Hepatic stellate cell (primary cell): Measurements from ENCODE around the gene SMYD5.

Source experiments
- DNase-seq: peaks from one replicate; pipeline ENCODE4 v3.0.0; 2011; ENCODE audit warnings: low spot score

Gene SMYD5

DNA sequence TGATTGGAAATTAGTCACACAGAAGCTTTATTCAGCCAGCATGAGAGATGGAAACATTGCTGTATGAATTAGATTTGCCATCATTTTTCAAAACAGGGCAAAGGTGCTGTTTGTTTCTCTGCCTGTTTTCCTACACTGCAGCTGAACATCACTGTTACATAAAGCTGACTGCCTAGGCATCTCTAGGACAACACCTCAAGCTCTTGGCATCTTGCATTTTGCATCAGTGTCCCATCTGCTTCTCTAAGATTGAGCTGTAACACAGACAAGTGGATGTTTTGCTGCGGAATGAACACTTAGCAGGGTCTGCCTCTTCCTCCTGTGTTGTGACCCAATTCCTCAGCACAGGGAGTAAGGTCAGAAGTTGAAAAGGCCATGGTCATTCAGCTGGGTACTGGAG is 24.9 kb downstream of the SMYD5 start:
- DNase-seq, result no peak

DNA sequence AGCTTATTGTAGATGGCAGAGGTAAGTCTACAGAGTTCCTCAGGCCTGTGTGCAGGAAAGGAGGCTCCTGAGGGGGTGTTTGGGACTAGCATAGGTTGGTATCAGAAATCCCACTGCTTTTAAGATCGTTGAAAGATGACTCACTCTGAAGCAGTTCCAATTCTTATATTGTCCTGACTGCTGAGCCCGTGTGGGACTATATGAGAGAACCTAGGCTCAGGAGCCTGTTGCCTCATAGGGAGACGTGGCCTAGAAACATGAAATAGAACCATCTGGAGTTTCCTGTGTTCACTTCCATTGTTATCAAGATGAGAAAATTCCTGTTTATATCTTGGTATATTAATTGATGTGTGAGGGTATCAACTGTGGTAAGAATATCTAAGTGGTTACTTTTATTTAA is 25.7 kb downstream of the SMYD5 start:
- DNase-seq, result no peak

DNA sequence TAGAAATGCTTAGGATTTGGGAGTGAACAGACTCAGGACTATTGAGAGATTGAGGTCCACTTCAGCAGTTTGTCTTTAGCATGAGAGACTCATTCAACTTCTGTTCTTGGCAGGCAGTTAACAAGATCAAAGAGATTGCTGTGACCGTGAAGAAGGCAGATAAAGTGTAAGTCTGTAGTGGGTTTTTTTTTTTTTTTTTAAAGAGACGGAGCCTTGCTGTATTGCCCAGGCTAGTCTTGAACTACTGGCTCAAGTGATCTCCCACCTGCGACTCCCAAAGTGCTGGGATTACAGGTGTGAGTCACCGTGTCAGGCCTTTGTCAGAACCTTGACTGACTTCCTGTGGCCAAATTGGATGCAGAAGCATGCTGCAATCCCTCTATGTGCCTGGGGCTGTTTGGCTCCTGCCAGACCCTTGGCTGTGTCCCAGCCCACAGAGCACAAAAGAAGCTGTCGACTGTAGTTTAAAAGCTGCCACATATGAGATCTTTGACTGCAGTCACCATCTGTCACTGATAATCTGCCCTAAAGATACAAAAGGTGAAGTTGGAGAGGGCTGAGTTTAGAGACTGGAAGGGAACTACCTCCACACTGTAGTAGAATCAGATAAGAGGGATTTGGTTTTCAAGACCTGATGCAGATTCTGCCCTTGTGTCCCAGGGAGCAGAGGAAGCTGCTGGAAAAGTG is 30.0 kb downstream of the SMYD5 start:
- no peak for DNase-seq

DNA sequence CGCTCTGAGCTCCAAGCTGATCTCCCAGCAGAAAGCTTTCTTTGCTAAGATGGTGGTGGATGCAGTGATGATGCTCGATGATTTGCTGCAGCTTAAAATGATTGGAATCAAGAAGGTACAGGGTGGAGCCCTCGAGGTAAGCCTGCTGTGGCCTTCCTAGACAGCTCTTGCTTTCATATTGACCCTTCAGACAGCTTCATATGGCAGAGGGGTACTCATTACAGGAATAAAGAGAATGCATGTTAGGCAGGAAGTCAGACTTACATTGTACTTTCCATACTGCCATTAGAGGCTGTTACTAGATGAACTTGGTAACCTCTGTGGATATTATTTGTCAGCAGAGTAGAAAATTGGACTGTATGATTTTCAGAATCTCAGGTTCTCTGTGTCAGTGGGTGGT is 30.5 kb downstream of the SMYD5 start:
- no peak for DNase-seq

DNA sequence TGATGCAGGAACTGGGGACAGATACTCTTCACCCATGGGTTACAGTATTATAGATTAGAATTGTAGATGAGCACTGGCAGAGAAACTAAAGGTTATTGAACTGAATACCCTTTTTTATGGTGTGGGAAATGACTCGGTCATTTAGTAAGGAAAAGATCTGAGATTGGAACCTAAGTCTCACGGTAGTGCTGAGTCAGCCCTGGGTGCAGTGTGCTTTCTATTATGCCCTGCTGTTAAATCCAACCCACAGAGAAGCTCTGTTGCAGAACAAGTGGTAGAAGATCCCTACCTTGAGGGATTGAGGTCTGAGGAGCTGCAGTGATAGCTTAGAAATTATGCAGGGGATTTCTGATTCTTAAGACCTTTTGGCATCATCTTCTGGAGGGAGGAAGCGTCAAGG is 32.8 kb downstream of the SMYD5 start:
- no peak for DNase-seq

DNA sequence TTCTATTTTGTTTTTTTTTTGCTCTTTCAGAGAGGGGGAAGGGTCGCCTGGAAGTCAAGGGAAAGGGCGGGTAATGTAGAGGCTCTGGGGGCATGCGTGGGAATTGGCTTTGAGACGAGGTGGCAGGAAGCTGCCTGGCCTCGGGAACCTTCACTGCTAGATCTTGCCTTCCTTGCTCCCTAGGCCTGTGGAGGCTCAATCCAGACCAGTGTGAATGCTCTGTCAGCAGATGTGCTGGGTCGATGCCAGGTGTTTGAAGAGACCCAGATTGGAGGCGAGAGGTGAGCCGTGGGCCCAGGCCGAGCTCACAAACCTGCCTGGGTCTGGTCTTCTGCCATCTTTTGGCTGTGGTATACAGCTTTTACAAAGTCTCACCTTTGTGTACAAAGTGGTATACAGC is 35.6 kb downstream of the SMYD5 start:
- no peak for DNase-seq

DNA sequence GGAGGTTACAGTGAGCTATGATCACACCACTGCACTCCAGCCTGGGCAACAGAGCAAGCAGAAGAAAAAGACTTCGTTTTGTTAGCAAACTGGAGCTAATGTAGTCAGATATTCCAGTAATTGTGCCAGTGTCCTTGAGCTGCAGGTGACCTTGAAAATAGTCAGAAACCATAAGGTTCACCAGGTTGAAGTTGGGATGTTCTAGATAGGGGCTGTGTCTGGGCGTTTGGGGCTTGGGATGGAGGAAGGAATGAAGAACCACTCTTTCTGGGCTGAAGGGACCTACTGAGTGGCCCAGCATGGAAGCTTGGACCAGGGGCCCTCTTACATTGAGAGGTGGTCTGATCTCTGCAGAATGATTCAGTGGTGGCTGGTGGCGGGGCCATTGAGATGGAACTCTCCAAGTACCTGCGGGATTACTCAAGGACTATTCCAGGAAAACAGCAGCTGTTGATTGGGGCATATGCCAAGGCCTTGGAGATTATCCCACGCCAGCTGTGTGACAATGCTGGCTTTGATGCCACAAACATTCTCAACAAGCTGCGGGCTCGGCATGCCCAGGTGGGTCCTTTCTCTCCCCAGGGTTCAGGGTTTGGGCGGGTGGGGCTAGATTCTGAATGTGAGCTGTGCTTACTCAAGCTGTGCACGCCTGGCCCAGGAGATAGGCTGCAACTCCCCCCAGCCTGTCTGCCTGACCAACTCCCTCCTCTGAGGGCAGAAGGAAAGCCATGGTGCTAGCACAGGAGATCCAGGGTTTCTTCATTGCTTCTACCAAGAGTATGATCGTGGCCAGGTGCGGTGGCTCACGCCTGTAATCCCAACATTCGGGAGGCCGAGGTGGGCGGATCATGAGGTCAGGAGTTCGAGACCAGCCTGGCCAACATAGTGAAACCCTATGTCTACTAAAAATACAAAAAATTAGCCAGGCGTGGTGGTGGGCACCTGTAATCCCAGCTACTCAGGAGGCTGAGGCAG is 37.1 kb downstream of the SMYD5 start:
- no peak for DNase-seq

DNA sequence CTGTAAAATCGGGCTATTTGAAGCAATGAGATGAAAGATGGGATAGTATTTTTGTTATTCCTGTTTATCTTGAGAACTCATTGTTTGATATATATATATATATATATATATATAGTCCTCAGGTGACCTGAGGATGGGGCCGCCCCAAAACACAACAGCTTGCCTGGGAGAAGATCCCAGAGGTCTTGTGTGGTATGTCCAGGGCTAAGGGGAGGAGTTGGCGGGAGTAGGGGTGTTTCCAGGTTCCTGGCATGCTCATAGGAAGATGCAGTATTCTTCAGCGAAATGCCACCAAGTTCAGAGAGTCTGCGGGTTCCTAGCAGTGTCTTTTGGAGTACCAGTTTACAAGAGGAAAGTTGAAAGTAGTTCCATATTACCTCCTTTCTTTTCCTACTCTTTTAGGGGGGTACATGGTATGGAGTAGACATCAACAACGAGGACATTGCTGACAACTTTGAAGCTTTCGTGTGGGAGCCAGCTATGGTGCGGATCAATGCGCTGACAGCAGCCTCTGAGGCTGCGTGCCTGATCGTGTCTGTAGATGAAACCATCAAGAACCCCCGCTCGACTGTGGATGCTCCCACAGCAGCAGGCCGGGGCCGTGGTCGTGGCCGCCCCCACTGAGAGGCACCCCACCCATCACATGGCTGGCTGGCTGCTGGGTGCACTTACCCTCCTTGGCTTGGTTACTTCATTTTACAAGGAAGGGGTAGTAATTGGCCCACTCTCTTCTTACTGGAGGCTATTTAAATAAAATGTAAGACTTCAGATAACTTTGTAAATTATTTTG is 38.4 kb downstream of the SMYD5 start:
- no peak for DNase-seq

DNA sequence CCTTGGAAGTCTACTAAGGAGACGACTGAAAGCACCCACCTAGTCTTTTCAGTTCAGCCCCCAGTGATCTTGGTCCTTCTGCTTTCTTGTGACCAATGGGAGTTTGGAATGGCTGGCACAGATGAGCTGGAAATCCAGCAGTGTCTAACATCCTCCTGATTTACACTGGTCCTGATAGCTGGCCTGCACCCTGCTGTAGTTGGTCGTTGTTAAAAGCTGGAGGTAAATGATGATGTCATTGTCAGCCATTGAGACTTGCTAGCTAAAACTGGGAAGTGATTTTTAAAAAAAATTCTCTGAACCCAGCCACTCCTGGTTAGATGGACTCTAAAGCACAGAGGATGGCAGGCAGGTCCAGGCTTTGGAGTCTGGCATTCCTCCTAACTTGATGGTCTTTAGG is 39.4 kb downstream of the SMYD5 start:
- no peak for DNase-seq

DNA sequence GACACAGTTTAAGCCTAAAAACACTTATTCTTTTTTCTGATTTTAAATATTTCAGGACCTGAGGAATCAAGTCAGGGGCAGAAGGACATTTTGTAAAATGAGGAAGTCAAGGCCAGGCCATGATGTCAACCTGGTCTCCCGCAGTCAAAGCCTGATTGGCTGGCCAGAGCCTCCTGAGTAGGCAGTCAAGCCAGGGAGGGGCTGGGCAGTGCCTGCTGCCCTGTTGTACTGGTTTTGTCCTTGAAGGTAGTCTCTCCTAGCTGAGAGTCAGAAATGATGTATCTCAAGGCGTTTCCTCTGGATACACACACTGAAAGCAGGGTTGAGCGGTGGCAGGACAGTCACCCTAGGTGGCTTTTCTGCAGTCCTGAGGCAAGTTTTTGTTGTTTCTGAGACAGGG is 39.9 kb downstream of the SMYD5 start:
- no peak for DNase-seq

DNA sequence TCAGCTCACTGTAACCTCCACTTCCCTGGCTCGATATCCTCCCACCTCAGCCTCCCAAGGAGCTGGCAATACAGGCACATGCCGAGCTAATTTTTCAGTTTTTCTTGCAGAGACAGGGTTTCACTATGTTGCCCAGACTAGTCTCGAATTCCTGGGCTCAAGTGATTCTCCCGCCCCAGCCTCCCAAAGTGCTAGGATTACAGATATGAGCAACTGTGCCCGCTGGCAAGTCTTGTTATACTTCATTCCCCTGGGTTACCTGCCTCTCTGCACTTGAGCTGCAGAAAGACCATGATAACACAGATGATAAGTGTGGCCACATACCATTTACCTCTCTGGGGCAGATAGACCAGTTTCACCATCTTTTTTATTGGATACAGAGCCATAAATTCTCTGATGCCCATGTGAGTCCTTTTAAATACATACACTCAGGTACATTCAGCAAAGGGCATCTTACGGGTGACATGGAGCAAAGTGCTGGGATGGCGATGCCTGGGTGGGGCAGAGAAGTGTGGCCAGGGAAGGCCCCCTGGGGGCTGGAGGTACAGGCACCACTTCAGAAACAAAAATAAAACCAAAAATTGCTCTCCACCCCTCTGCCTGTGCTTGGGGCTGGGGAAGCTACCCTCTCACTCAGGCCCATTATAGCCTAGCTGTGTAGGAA is 40.4 kb downstream of the SMYD5 start:
- DNase-seq, result no peak

DNA sequence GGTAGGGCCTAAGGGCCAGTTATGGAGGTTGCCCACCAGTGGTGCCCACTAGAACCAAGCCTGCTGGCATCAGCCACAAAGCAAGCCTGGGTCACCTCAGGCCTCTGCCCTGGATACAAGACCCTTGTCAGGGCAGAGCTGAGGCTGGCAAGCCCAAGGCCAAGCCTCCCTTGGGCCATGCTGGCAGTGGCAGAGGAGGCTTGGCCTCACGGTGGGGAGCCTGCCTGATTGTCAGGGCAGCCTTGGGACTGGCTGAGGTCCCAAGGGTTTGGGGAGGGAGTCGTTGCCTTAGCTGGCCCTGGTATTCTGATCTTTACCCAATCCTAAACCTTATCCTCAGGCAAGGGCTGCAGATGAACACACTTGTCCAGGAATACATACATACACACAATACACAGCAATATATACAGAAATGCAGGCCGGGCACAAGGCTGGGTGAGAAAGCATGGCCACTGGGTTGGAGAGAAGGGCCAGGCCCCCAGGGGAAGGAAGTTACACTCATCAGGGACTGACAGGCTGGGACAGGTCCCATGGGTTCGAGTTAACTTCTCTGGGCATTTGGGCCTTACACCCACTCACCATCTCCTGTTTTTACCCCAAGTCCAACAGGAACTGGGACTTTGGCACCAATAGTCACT is 41.1 kb downstream of the SMYD5 start:
- no peak for DNase-seq

DNA sequence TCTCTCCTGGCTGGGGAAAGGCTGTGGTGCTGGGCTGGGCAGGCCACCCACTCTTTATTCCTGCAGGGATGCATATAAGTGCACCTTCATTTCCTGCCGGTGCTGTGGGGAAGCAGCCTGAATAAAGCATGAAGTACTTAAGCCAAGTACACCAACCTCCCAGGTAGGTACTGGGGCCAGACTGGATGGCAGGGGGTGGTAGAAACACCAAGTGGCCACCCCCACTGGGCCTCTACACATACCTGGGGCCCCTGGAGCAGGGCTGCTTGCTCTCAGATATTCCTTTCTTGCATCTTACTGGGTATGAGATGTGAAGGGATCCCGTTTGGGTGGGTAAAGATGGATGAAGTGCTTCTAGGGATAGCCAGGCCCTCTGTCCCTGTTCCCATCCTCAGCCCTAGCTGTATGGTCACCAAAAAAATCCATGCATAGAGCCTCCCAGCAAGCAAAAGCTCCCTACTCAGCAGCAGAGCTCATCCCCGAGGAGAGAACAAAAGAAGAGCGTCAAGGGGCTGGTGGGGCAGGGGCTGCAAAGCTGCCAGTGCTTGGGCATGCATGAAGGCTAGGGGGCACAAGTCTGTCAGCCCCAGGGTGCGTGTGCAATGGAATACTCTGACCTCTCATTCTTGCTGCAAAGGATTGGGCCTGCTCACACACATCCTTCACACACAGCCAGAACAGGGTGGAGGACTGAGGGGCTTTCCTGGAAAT is 42.0 kb downstream of the SMYD5 start:
- no peak for DNase-seq

DNA sequence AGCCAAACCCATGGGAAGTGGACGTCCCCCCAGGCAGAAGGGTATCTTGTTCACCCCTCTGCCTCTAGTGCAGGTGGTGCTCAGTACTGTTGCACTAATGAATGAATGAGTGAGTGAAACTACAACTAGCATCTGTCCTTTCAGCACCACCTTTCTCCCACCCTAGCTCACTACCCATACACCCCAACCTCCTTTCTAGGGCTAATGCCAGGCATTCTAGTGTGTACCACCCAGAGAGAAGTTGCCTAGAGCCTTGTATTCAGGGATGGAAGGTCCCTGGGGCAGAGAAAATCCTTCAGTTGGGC is 42.5 kb downstream of the SMYD5 start:
- DNase-seq, result no peak

DNA sequence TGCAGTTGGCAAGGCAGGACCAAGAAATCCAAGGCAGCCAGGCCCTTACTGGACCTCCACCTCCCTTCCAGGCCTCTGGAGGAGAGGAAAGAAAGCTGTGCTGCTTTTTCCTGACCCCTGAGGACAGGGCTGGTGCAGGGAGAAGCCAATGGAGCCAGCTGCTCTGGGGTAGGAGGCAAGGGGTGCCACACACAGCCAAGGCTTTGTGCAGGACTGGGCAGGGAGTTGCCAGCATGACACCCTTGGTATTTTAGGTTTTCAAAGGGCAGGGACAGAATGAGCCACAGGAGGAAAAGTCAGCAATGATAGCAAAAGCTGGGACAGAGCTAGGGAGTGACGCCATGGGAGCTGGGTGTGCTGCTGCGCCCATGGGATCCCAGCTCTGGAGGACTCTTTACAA is 43.0 kb downstream of the SMYD5 start:
- DNase-seq, result no peak

DNA sequence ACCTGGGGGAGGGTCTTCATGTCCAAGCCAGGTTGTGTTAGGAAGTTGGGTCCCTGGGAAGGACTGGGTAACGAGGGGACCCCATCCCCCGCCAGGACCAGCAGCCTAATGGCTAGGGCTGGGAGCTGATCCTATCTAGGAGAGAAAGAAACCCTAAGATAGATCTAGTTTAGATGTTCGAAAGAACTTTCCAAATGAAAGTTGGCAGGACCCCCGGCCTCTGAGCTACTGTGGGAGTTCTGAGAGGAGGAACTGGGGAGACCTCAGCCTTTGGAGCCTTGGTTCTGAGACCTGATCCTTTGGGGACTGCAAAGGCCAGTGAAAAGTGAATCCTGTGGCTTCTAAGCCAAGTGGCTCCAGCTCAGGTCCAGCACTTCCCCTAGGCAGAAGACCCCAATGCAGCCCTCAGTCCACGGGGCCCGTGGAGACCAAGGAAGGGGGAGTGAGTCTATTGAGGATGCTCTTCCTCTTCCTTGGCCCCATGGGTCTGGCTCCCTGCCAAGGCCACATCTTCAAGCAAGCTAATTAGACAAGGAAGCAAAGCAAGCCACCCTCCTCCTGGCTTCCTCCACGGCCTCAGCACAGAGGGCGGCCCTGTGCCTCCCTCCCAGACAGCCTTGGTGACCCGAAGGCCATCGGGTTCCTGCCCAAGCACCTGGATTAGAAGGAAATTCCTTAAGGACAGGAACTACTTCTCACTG is 43.5 kb downstream of the SMYD5 start:
- no peak for DNase-seq

DNA sequence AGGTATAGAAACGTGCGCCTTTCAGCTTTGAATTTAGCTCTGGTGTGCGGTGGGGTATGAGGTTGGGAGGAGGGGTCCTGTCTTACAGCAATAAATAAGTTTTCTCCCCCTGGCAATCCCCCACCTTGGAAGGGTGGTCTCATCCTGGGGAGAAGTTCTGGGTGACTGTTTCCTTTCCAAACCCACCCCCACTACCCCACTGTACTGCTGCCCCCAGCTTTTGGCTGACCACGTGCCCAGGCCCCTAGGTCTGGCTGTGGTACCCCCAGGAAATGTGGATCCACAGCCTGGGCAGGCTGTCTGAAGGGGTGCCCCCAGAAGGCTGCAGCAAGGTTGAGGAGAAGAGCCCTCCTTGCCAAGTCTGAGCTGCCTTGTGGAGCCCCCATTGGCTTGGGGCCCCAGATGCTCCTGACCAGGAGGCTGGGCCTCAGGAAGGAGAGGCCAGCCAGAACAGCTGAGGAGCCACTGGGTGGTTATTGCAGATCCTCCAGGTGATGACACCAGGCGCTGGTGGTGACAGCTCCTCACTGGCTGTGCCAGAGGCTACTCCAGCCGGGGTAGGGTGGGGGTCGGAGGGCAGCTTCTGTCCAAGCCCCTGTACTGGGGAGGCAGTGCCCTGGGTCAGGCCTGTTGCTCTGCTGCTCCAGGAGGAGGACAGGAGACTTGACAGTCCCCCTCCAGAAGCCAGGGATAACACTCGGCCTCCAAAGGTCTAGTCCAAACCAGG is 44.3 kb downstream of the SMYD5 start:
- no peak for DNase-seq

DNA sequence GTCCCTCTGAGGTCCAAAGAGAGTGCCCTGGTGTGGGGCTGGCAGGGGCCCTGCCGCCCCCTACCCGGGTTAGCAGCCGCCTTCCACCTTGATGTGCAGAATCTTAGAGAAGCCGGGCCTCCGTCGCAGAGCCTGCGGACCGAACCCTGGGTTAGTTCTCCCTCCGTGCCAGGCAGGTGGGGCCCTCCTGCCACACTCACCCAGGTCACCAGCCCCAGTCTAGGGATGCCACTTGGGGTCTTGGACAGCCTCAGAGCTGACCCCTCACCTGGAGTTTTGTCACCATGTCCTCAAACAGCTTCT is 44.8 kb downstream of the SMYD5 start:
- DNase-seq, result no peak

DNA sequence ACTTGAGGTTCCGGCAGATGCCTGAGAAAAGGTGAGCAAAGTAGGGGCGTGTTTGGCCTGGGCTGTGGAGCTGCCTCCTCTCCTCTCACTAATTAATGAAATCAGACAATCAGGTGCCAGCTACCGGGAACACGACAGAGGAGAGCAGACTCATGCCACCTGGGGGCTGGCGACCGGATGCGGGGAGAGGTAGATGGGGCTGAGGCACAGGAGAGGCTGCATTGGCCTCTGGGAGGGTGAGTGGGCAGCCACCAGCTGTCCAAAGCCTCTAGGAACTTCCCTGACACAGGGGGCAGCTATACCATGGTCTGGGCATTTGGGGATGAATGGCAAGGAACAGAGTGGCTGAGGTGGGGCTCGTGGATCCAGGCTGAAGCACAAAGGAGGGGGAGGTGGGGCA is 45.2 kb downstream of the SMYD5 start:
- DNase-seq, result no peak

DNA sequence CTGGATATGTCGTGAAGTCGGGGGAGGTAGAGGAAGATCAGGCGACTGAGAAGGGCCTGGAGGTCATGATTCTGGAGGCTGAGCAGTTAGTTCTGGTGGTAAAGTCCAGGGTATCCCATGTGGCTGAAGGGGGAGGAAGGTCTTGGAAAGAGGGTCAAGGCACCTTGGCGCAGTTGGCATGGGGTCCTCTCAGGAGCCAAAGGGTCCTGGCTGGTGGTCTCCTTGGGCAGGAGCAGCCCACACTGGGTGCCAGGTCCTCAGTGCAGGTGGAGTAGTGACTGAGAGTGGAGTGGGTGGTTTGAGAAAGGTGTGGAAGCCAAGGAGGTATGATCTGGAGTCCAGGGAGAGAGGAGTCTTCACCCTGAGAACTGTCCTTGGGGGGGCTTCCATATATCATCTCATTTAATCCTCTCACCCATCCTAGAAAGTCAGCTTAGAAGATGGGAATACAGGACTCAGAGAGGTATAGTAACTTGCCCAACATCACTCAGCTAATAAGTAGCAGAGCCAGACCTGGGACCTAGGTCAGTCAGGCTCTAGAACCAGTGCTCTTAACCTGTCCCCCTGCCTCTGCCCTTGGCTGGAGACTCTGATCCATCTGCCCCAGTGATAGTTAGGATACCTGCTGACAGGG is 45.8 kb downstream of the SMYD5 start:
- no peak for DNase-seq
